Stimulated activated naive CD8-positive, alpha-beta T cell treated with anti-CD3 and anti-CD28 coated beads, Interleukin-15, Interleukin-2, amounts not matched to agents 100 ng/mL and 50 ng/mL, for 24 hours (primary cell): ENCODE data around the gene ERG.

ENCODE experiments used
- H3K27ac Mint-ChIP-seq: one replicate; pipeline ENCODE4 v1.8.0; 2021; ENCODE audit warnings: mild to moderate bottlenecking, mixed read lengths
- H3K27me3 Mint-ChIP-seq: one replicate; pipeline ENCODE4 v1.8.0; 2021; ENCODE audit warnings: mixed read lengths
- H3K36me3 Mint-ChIP-seq: one replicate; pipeline ENCODE4 v1.8.0; 2021; ENCODE audit warnings: low read depth, mixed read lengths
- H3K4me1 Mint-ChIP-seq: one replicate; pipeline ENCODE4 v1.8.0; 2021; ENCODE audit warnings: low read depth, mixed read lengths
- H3K4me3 Mint-ChIP-seq: one replicate; pipeline ENCODE4 v1.8.0; 2021; ENCODE audit warnings: mild to moderate bottlenecking, mixed read lengths
- H3K9me3 Mint-ChIP-seq: one replicate; pipeline ENCODE4 v1.8.0; 2021; ENCODE audit warnings: mixed read lengths

The ERG gene

GRCh38 chr21:38498057-38498833 is at the start of gene ERG:
Gene ERG (minus strand): TSS chr21:38498477. CDS start chr21:38498380, 97 bp downstream.
- Mint-ChIP-seq H3K27ac (no peak within 1 kb of the TSS), H3K36me3 (no peaks in the 10 kb centered on the region), H3K4me1 (peaks cover 4% of the 10 kb centered on the region), H3K27me3 (peaks cover 62% of the 10 kb centered on the region), H3K4me3 (no peak within 1 kb of the TSS), H3K9me3 (no peaks in the 10 kb centered on the region)

- Mint-ChIP-seq H3K27ac (no peak overlapping the region), H3K27me3 (no peaks in the 10 kb centered on the region), H3K4me3 (no peak overlapping the region), H3K4me1 (no peaks in the 10 kb centered on the region), H3K36me3 (no peaks in the 10 kb centered on the region), H3K9me3 (no peaks in the 10 kb centered on the region)
These were observed 46.4 kb upstream of the ERG start for GRCh38 chr21:38544661-38545060.

- no peaks in the 10 kb centered on the region for H3K4me1 Mint-ChIP-seq
- peaks cover 4% of the 10 kb centered on the region for H3K27me3 Mint-ChIP-seq
- no peak overlapping the region for H3K4me3 Mint-ChIP-seq
- H3K36me3 Mint-ChIP-seq, result no peaks in the 10 kb centered on the region
- H3K27ac Mint-ChIP-seq, result no peak overlapping the region
- no peaks in the 10 kb centered on the region for H3K9me3 Mint-ChIP-seq
These were observed 44.0 kb upstream of the ERG start for GRCh38 chr21:38542263-38542662.

GRCh38 chr21:38538353-38538752 is 40.1 kb upstream of the ERG start:
- H3K27me3 Mint-ChIP-seq, result peaks cover 4% of the 10 kb centered on the region
- no peaks in the 10 kb centered on the region for H3K9me3 Mint-ChIP-seq
- H3K4me3 Mint-ChIP-seq, result no peak overlapping the region
- H3K4me1 Mint-ChIP-seq, result no peaks in the 10 kb centered on the region
- no peaks in the 10 kb centered on the region for H3K36me3 Mint-ChIP-seq
- H3K27ac Mint-ChIP-seq, result no peak overlapping the region

GRCh38 chr21:38534591-38534990 is 36.3 kb upstream of the ERG start:
- Mint-ChIP-seq H3K4me1 (no peaks in the 10 kb centered on the region), H3K36me3 (no peaks in the 10 kb centered on the region), H3K27ac (no peak overlapping the region), H3K27me3 (peaks cover 4% of the 10 kb centered on the region), H3K9me3 (no peaks in the 10 kb centered on the region), H3K4me3 (no peak overlapping the region)

- Mint-ChIP-seq H3K27ac (no peak overlapping the region), H3K27me3 (peaks cover 4% of the 10 kb centered on the region), H3K4me1 (no peaks in the 10 kb centered on the region), H3K36me3 (no peaks in the 10 kb centered on the region), H3K9me3 (no peaks in the 10 kb centered on the region), H3K4me3 (no peak overlapping the region)
These were observed 35.6 kb upstream of the ERG start for GRCh38 chr21:38533887-38534286.

- no peak overlapping the region for H3K4me3 Mint-ChIP-seq
- no peaks in the 10 kb centered on the region for H3K4me1 Mint-ChIP-seq
These were observed 33.3 kb upstream of the ERG start for GRCh38 chr21:38531591-38531990.

GRCh38 chr21:38531039-38531541 is 32.8 kb upstream of the ERG start:
- no peaks in the 10 kb centered on the region for H3K36me3 Mint-ChIP-seq
- no peaks in the 10 kb centered on the region for H3K27me3 Mint-ChIP-seq
- H3K9me3 Mint-ChIP-seq, result no peaks in the 10 kb centered on the region

More at GRCh38 chr21:38531591-38531990, 33.3 kb upstream of the ERG start:
- no peaks in the 10 kb centered on the region for H3K36me3 Mint-ChIP-seq
- no peak overlapping the region for H3K27ac Mint-ChIP-seq
- no peaks in the 10 kb centered on the region for H3K27me3 Mint-ChIP-seq
- no peaks in the 10 kb centered on the region for H3K9me3 Mint-ChIP-seq

GRCh38 chr21:38527737-38528136 is 29.5 kb upstream of the ERG start:
- Mint-ChIP-seq H3K4me1 (peaks cover 6% of the 10 kb centered on the region), H3K9me3 (no peaks in the 10 kb centered on the region), H3K36me3 (no peaks in the 10 kb centered on the region), H3K4me3 (no peak overlapping the region), H3K27ac (no peak overlapping the region), H3K27me3 (peaks cover 6% of the 10 kb centered on the region)

More at GRCh38 chr21:38531039-38531541, 32.8 kb upstream of the ERG start:
- Mint-ChIP-seq H3K4me3 (no peak overlapping the region), H3K4me1 (no peaks in the 10 kb centered on the region), H3K27ac (no peak overlapping the region)

GRCh38 chr21:38525454-38525853 is 27.2 kb upstream of the ERG start:
- Mint-ChIP-seq H3K27me3 (peaks cover 10% of the 10 kb centered on the region), H3K4me1 (peaks cover 6% of the 10 kb centered on the region), H3K4me3 (no peak overlapping the region), H3K27ac (no peak overlapping the region), H3K9me3 (no peaks in the 10 kb centered on the region), H3K36me3 (no peaks in the 10 kb centered on the region)

- H3K9me3 Mint-ChIP-seq, result no peaks in the 10 kb centered on the region
- H3K36me3 Mint-ChIP-seq, result no peaks in the 10 kb centered on the region
- peaks cover 6% of the 10 kb centered on the region for H3K4me1 Mint-ChIP-seq
- H3K4me3 Mint-ChIP-seq, result no peak overlapping the region
- no peak overlapping the region for H3K27ac Mint-ChIP-seq
- peaks cover 11% of the 10 kb centered on the region for H3K27me3 Mint-ChIP-seq
These were observed 26.2 kb upstream of the ERG start for GRCh38 chr21:38524168-38525153.

- Mint-ChIP-seq H3K9me3 (no peaks in the 10 kb centered on the region), H3K4me1 (peaks cover 5% of the 10 kb centered on the region), H3K36me3 (no peaks in the 10 kb centered on the region), H3K4me3 (no peak overlapping the region), H3K27ac (no peak overlapping the region), H3K27me3 (peaks cover 23% of the 10 kb centered on the region)
These were observed 22.2 kb upstream of the ERG start for GRCh38 chr21:38520511-38520910.

- no peak overlapping the region for H3K4me3 Mint-ChIP-seq
- H3K4me1 Mint-ChIP-seq, result no peaks in the 10 kb centered on the region
- H3K36me3 Mint-ChIP-seq, result no peaks in the 10 kb centered on the region
- peaks cover 23% of the 10 kb centered on the region for H3K27me3 Mint-ChIP-seq
- H3K27ac Mint-ChIP-seq, result no peak overlapping the region
- H3K9me3 Mint-ChIP-seq, result no peaks in the 10 kb centered on the region
These were observed 13.5 kb upstream of the ERG start for GRCh38 chr21:38511662-38512243.

- Mint-ChIP-seq H3K4me3 (no peak overlapping the region), H3K36me3 (no peaks in the 10 kb centered on the region), H3K27ac (no peak overlapping the region), H3K27me3 (peaks cover 23% of the 10 kb centered on the region), H3K4me1 (peaks cover 3% of the 10 kb centered on the region), H3K9me3 (no peaks in the 10 kb centered on the region)
These were observed 12.9 kb upstream of the ERG start for GRCh38 chr21:38511198-38511597.
